ENCODE results near the gene TSKU.

TSKU gene

DNA sequence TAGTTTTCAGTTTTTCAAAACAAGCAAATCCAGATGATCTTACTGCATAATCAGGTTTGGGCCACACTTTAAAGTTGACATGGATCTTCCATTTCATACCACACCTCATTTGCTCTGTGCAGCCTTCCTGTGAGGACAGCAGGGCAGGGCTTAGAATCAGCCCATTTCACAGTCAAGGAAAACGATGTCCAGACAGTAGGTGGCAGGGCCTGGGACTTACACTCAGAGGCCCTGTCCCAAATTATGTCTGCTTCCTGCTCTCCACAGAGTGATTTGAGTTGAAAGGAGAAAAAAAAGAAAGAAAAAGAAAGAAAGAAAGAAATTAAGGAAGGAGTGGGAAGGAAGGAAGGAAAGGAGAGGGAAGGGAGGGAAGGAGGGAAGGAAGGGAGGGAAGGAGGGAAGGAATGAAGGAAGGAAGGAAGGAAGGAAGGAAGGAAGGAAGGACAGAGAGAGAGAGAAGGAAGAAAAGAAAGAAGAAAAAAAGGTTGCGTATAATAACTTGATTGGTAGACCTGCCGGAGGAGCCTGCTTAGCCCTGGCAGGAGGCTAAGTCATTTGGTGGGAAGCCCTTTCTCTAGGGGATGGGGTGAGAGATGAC lies 23.6 kb downstream of the TSKU start:
- H3K4me3 ChIP-seq (ENCODE audit: low read depth in 1 of 2, low read length in 2 of 2) = no peak overlapping the region
- H3K4me1 ChIP-seq (ENCODE audit: insufficient read depth, low read length) = 0 out of 2 replicates have a peak, but pooled peaks cover 4% of the 10 kb centered on the region
- no peak overlapping the region for H3K9ac ChIP-seq (ENCODE audit: low read depth, low read length)
- TF ChIP-seq, protein P1, sequence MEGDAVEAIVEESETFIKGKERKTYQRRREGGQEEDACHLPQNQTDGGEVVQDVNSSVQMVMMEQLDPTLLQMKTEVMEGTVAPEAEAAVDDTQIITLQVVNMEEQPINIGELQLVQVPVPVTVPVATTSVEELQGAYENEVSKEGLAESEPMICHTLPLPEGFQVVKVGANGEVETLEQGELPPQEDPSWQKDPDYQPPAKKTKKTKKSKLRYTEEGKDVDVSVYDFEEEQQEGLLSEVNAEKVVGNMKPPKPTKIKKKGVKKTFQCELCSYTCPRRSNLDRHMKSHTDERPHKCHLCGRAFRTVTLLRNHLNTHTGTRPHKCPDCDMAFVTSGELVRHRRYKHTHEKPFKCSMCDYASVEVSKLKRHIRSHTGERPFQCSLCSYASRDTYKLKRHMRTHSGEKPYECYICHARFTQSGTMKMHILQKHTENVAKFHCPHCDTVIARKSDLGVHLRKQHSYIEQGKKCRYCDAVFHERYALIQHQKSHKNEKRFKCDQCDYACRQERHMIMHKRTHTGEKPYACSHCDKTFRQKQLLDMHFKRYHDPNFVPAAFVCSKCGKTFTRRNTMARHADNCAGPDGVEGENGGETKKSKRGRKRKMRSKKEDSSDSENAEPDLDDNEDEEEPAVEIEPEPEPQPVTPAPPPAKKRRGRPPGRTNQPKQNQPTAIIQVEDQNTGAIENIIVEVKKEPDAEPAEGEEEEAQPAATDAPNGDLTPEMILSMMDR (IDR thresholded peaks at IDR 0.05; ENCODE audit: borderline replicate concordance, extremely low read depth, low read length, poor library complexity, severe bottlenecking) = no peak
- TF ChIP-seq EZH2 (IDR thresholded peaks at IDR 0.05; ENCODE audit: borderline replicate concordance, low read depth, low read length, severe bottlenecking) = no peak
- H3K27ac ChIP-seq (ENCODE audit: low read length) = no peak overlapping the region
- H2AFZ ChIP-seq (ENCODE audit: low read depth, low read length) = no peak overlapping the region
- ATAC-seq (ENCODE audit: insufficient read depth, low read depth) = no peak
- H3K79me2 ChIP-seq (ENCODE audit: insufficient read depth, low read length) = no peaks in the 10 kb centered on the region
- no peak for DNase-seq
- H4K20me1 ChIP-seq (ENCODE audit: insufficient read depth, low read length) = 0 out of 2 replicates have a peak, but pooled peaks cover 2% of the 10 kb centered on the region
- H3K36me3 ChIP-seq (ENCODE audit: insufficient read depth, low read length) = no peaks in the 10 kb centered on the region
- no peak overlapping the region for H3K4me2 ChIP-seq (ENCODE audit: insufficient read depth, low read length)
- H3K9me3 ChIP-seq (ENCODE audit: insufficient read depth, low read length, severe bottlenecking) = no peaks in the 10 kb centered on the region
- no peaks in the 10 kb centered on the region for H3K27me3 ChIP-seq (ENCODE audit: insufficient read depth, low read length, poor library complexity)

DNA sequence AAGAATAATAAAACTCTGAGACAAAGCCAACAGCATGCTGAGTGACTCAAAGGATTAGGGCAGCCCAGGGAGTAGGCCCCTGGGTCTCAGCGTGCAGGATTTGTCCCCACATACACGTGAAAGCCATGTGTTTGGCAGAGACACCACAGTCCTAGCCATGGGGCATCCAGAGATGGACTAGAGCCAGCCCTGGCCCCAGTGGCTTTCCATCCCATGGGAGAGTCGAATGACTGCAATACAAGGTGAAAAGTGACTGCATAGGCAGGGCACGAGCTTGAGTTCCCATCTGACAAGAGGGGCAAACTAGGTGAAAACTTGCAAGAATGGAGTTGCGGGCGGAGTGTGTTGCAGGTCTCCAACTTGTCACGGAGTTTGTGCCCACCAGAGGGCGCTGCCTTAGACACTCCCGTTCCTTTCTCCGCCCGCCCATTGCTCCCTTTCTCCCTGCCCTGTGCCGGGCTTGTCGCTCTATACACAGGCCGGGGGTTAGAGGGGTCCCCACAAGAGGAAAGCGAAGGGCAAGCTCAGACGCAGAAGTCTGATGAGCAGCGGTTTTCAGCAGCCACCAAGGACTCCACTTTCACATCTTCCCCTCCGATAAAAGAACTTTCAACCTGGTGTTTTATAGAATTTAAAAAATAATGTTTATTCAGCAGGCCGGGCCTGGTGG lies 24.2 kb downstream of the TSKU start:
- 0 out of 2 replicates have a peak, but pooled peaks cover 2% of the 10 kb centered on the region for H4K20me1 ChIP-seq (ENCODE audit: insufficient read depth, low read length)
- H3K36me3 ChIP-seq (ENCODE audit: insufficient read depth, low read length) = no peaks in the 10 kb centered on the region
- DNase-seq (peak; percentile 65), ATAC-seq (ENCODE audit: insufficient read depth, low read depth) (peak; percentile 67; the same call in 2 of the 3 replicates)
- no peak overlapping the region for H3K9ac ChIP-seq (ENCODE audit: low read depth, low read length)
- no peak overlapping the region for H3K4me3 ChIP-seq (ENCODE audit: low read depth in 1 of 2, low read length in 2 of 2)
- 0 out of 2 replicates have a peak, but pooled peaks cover 4% of the 10 kb centered on the region for H3K4me1 ChIP-seq (ENCODE audit: insufficient read depth, low read length)
- no peak overlapping the region for H2AFZ ChIP-seq (ENCODE audit: low read depth, low read length)
- no peak overlapping the region for H3K4me2 ChIP-seq (ENCODE audit: insufficient read depth, low read length)
- H3K27me3 ChIP-seq (ENCODE audit: insufficient read depth, low read length, poor library complexity) = no peaks in the 10 kb centered on the region
- no peak for TF ChIP-seq EZH2 (IDR thresholded peaks at IDR 0.05; ENCODE audit: borderline replicate concordance, low read depth, low read length, severe bottlenecking)
- TF ChIP-seq, protein P1 (IDR thresholded peaks at IDR 0.05; ENCODE audit: borderline replicate concordance, extremely low read depth, low read length, poor library complexity, severe bottlenecking) = peak; percentile 71
- no peaks in the 10 kb centered on the region for H3K9me3 ChIP-seq (ENCODE audit: insufficient read depth, low read length, severe bottlenecking)
- no peaks in the 10 kb centered on the region for H3K79me2 ChIP-seq (ENCODE audit: insufficient read depth, low read length)
- H3K27ac ChIP-seq (ENCODE audit: low read length) = no peak overlapping the region

DNA sequence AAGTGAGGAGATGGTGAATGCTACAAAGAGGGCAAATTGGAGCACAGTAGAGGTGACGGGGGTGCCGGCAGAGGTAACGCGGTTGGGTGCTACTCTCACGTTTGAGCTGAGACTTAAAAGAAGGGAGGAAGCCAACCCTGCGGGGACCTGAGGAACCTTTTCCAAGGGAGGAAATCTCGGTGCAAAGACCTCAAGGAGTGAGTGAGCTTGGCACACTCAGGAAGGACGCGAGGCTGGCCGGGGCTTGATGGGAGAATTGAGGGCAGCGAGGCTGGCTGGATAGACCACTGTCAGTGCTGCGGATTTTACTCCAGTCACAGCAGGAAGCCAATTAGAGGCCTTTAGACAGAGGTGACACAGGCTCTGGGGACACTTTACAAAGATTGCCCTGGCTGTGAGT lies 25.0 kb downstream of the TSKU start:
- no peak for DNase-seq
- 0 out of 2 replicates have a peak, but pooled peaks cover 4% of the 10 kb centered on the region for H3K4me1 ChIP-seq (ENCODE audit: insufficient read depth, low read length)
- no peak overlapping the region for H2AFZ ChIP-seq (ENCODE audit: low read depth, low read length)

More for the DNA sequence above, 25.0 kb downstream of the TSKU start:
- no peak for TF ChIP-seq EZH2 (IDR thresholded peaks at IDR 0.05; ENCODE audit: borderline replicate concordance, low read depth, low read length, severe bottlenecking)
- TF ChIP-seq, protein P1 (IDR thresholded peaks at IDR 0.05; ENCODE audit: borderline replicate concordance, extremely low read depth, low read length, poor library complexity, severe bottlenecking) = no peak
- Histone ChIP-seq H3K36me3 (ENCODE audit: insufficient read depth, low read length) (no peaks in the 10 kb centered on the region), H3K9me3 (ENCODE audit: insufficient read depth, low read length, severe bottlenecking) (no peaks in the 10 kb centered on the region), H3K79me2 (ENCODE audit: insufficient read depth, low read length) (no peaks in the 10 kb centered on the region), H4K20me1 (ENCODE audit: insufficient read depth, low read length) (0 out of 2 replicates have a peak, but pooled peaks cover 2% of the 10 kb centered on the region), H3K4me2 (ENCODE audit: insufficient read depth, low read length) (no peak overlapping the region), H3K4me3 (ENCODE audit: low read depth in 1 of 2, low read length in 2 of 2) (no peak overlapping the region), H3K27ac (ENCODE audit: low read length) (no peak overlapping the region), H3K27me3 (ENCODE audit: insufficient read depth, low read length, poor library complexity) (no peaks in the 10 kb centered on the region), H3K9ac (ENCODE audit: low read depth, low read length) (no peak overlapping the region)
- ATAC-seq (ENCODE audit: insufficient read depth, low read depth) = no peak
